ENCODE results near the gene MCTP2. TPM values are rescaled to one million over a fixed set of nuclear protein-coding genes. Genes with fewer than 3 reads are reported as not detected.

Gene MCTP2
- total and polyA plus RNA-seq, 9 of the 15 experiments (the other 6 are each of a cell fraction or from before 2014, with no cell fraction given), result 0.07 TPM; not detected in 8

DNA sequence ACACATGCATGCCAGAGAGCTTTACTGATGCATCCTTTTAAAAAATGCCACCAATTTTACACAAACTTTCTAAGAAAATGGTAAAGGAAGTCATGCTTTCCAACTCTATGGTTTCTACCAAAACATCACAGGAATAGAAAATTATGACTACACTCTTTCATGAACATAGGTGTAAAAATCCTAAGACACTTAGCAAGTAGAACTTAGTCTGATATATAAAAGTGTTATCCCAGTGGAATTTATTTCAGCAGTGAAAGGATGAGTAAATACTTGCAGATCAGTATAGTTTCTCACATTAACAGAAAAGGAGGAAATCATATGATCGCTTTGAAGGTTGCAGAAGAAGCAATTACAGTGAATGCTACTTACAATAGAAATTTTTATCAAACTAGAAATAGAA, 43.4 kb downstream of the MCTP2 start:
- no peak for TF ChIP-seq NFXL1 (CRISPR knock-in tag; IDR thresholded peaks at IDR 0.05)
- no peak for TF ChIP-seq TRIM28 (IDR thresholded peaks at IDR 0.05)
- no peak for TF ChIP-seq RBBP5 (IDR thresholded peaks at IDR 0.05; ENCODE audit: borderline replicate concordance, insufficient read depth, low read length, poor library complexity, severe bottlenecking)
- TF ChIP-seq SMARCA4 (IDR thresholded peaks at IDR 0.05), result no peak
- TF ChIP-seq, protein P1, sequence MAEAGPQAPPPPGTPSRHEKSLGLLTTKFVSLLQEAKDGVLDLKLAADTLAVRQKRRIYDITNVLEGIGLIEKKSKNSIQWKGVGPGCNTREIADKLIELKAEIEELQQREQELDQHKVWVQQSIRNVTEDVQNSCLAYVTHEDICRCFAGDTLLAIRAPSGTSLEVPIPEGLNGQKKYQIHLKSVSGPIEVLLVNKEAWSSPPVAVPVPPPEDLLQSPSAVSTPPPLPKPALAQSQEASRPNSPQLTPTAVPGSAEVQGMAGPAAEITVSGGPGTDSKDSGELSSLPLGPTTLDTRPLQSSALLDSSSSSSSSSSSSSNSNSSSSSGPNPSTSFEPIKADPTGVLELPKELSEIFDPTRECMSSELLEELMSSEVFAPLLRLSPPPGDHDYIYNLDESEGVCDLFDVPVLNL (CRISPR knock-in tag; IDR thresholded peaks at IDR 0.05; ENCODE audit: low read depth), result no peak
- TF ChIP-seq FOXA3 (CRISPR knock-in tag; conservative IDR thresholded peaks at IDR 0.05 in 1 of 2, IDR thresholded peaks at IDR 0.05 in 1 of 2), result no peak
- no peak for TF ChIP-seq HMG20B (CRISPR knock-in tag; IDR thresholded peaks at IDR 0.05)
- in situ Hi-C loops (cut with MboI) (no loop called here), intact Hi-C loops (cut with micrococcal nuclease) (no loop called here)
- no peak overlapping the region for H3K27ac ChIP-seq (ENCODE audit: extremely low read depth, low read depth, low read length)
- no TSS peak for BruUV-seq (replicated peaks)
- 0% methylated on average over 1 of the region's 1 CpG for WGBS (ENCODE audit: insufficient coverage, low coverage, missing lambda C conversion rate)
- H2AFZ ChIP-seq (ENCODE audit: low read depth, low read length), result no peak overlapping the region
- H3K4me3 ChIP-seq, result no peak overlapping the region
- H3K4me1 ChIP-seq (replicated peaks in 1 of 2; ENCODE audit: control insufficient read depth in 2 of 2, insufficient read depth in 2 of 2, low read length in 2 of 2), result no peaks in the 10 kb centered on the region
- ATAC-seq (no peak), FAIRE-seq (no peak), DNase-seq (ENCODE audit: extremely low read depth in 1 of 4, low spot score in 3 of 4) (no peak)
- no peak overlapping the region for H3K9ac ChIP-seq (ENCODE audit: insufficient read depth in 1 of 2, low read depth in 2 of 2, low read length in 2 of 2)
- H3K79me2 ChIP-seq (ENCODE audit: control insufficient read depth, insufficient read depth, low read length), result no peaks in the 10 kb centered on the region
- CTCF ChIA-PET (ENCODE audit: low intra/inter-chr PET ratio), result no interaction called here
- H3K4me2 ChIP-seq (ENCODE audit: insufficient read depth, low read length), result no peak overlapping the region
- H3K36me3 ChIP-seq (ENCODE audit: control insufficient read depth, insufficient read depth, low read length), result no peaks in the 10 kb centered on the region
- no peaks in the 10 kb centered on the region for H3K27me3 ChIP-seq (ENCODE audit: control insufficient read depth in 2 of 2, insufficient read depth in 2 of 2, low read length in 2 of 2)
- H4K20me1 ChIP-seq (replicated peaks; ENCODE audit: control insufficient read depth, insufficient read depth, low read length), result no peaks in the 10 kb centered on the region
- H3K9me3 ChIP-seq (replicated peaks; ENCODE audit: control insufficient read depth, insufficient read depth, low read depth, low read length), result 0 out of 2 replicates have a peak, but pooled peaks cover 2% of the 10 kb centered on the region
- POLR2A ChIA-PET, result no interaction called here
- no peaks in the 10 kb centered on the region for H3K9me1 ChIP-seq (ENCODE audit: control insufficient read depth, insufficient read depth, low read length)

All from K562 (cell line).